Smooth muscle cell (in vitro differentiated cells): ENCODE measurements around the gene PRPF8. TPM values are rescaled to one million over a fixed set of nuclear protein-coding genes. Genes with fewer than 3 reads are reported as not detected.

Source experiments
- DNase-seq: peaks from one replicate; lab custom pipeline; 2025; ENCODE audit not compliant: unreplicated experiment; lab: John Stamatoyannopoulos, UW
- H2AFZ ChIP-seq: fragments of 200-600 bp; sonication (generic); 2 replicates; pipeline ENCODE4 v1.6.0; 2016; ENCODE audit warnings: antibody characterized with exemption, low read depth, mild to moderate bottlenecking
- H3F3A ChIP-seq: fragments of 200-600 bp; sonication (generic); 2 replicates; pipeline ENCODE4 v1.6.0; 2017; ENCODE audit warnings: antibody characterized with exemption, low read depth
- H3K27ac ChIP-seq: fragments of 200-600 bp; sonication (generic); 2 replicates; pipeline ENCODE4 v1.5.1; 2016; ENCODE audit warnings: low read depth, mild to moderate bottlenecking
- H3K27me3 ChIP-seq: fragments of 200-600 bp; sonication (generic); 2 replicates; pipeline ENCODE4 v1.6.1; 2016; ENCODE audit warnings: low read depth, mild to moderate bottlenecking
- H3K36me3 ChIP-seq: fragments of 200-600 bp; sonication (generic); 2 replicates; pipeline ENCODE4 v1.5.1; 2016; ENCODE audit warnings: low read depth
- H3K4me1 ChIP-seq: fragments of 200-600 bp; sonication (generic); 2 replicates; pipeline ENCODE4 v1.5.1; 2016; ENCODE audit warnings: low read depth
- H3K4me2 ChIP-seq: fragments of 200-600 bp; sonication (generic); 2 replicates; pipeline ENCODE4 v1.6.0; 2016; ENCODE audit warnings: mild to moderate bottlenecking
- H3K4me3 ChIP-seq: fragments of 200-600 bp; sonication (generic); 2 replicates; pipeline ENCODE4 v1.5.1; 2016; ENCODE audit warnings: mild to moderate bottlenecking
- H3K79me2 ChIP-seq: fragments of 200-600 bp; sonication (generic); 2 replicates; pipeline ENCODE4 v1.6.0; 2016; ENCODE audit warnings: low read depth, mild to moderate bottlenecking
- H3K9ac ChIP-seq: fragments of 200-600 bp; sonication (generic); 2 replicates; pipeline ENCODE4 v1.6.0; 2016; ENCODE audit warnings: low read depth
- H3K9me3 ChIP-seq: fragments of 200-600 bp; sonication (generic); replicated peaks from 2 replicates; pipeline ENCODE4 v1.5.1; 2016; ENCODE audit warnings: low read depth
- H4K20me1 ChIP-seq: fragments of 200-600 bp; sonication (generic); 2 replicates; pipeline ENCODE4 v1.6.0; 2016; ENCODE audit warnings: low read depth
- WGBS: methylation state at CpG from one replicate; pipeline ENCODE4 v1.1.7; 2016; ENCODE audit warnings: low lambda C conversion rate; 5-methylcytosine and 5-hydroxymethylcytosine counted together
- polyA plus RNA-seq: library from polyadenylated mRNA; unstranded; fragments of >200 nt; fragmentation: Nextera tagmentation; extraction: Ambion mirVana; gene quantifications from 2 replicates; pipeline ENCODE4 v1.2.1, GENCODE V29; 2016
- total RNA-seq: library from RNA; depleted of rRNA; stranded (reverse); fragments of >200 nt; gene quantifications from 2 replicates; pipeline ENCODE4 v1.2.3, GENCODE V29; 2014
- TF ChIP-seq, protein P1 (sequence below): fragments of 200-600 bp; sonication (generic); IDR thresholded peaks from 2 replicates; pipeline ENCODE4 v1.5.1; 2017; ENCODE audit warnings: borderline replicate concordance, mild to moderate bottlenecking, antibody characterized with exemption; ENCODE audit not compliant: insufficient read depth, poor library complexity, severe bottlenecking

The PRPF8 gene
- total and polyA plus RNA-seq, 2 experiments from 2014 or later: 99.7 to 129 TPM

DNA sequence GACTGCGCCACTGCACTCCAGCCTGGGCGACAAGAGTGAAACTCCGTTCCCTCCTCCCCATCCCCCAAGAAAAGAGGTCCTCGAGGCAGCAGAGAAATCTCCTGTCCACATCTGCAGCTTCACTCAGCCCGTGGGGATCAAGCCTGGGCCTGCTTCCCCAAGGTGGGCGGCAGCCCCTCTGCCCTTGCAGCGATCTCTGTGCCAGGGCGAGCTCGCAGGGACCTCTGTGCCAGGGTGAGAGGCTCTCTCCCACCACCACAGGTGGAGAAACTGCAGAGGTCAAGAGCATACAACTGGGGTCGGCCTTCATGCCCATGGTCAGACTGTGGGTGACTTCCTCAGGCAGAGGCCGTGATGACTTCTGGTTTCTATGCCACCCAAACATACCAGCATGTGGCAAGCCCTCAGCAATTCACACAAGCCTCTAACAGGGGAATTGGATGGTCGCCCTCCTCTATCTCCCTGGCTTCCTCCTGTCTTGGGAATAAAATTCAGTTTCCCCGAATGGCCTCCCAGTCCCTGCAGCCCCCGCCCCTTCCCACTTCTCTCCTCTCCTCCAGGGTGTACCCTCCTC lies 61.5 kb downstream of the PRPF8 start:
- Histone ChIP-seq H3K27ac (no peak overlapping the region), H3K4me2 (no peak overlapping the region), H2AFZ (no peak overlapping the region), H4K20me1 (no peaks in the 10 kb centered on the region), H3K9ac (no peak overlapping the region), H3F3A (no peaks in the 10 kb centered on the region), H3K79me2 (no peaks in the 10 kb centered on the region), H3K4me1 (peaks cover 25% of the 10 kb centered on the region), H3K4me3 (no peak overlapping the region), H3K27me3 (no peaks in the 10 kb centered on the region), H3K9me3 (no peaks in the 10 kb centered on the region), H3K36me3 (no peaks in the 10 kb centered on the region)
- TF ChIP-seq, protein P1, sequence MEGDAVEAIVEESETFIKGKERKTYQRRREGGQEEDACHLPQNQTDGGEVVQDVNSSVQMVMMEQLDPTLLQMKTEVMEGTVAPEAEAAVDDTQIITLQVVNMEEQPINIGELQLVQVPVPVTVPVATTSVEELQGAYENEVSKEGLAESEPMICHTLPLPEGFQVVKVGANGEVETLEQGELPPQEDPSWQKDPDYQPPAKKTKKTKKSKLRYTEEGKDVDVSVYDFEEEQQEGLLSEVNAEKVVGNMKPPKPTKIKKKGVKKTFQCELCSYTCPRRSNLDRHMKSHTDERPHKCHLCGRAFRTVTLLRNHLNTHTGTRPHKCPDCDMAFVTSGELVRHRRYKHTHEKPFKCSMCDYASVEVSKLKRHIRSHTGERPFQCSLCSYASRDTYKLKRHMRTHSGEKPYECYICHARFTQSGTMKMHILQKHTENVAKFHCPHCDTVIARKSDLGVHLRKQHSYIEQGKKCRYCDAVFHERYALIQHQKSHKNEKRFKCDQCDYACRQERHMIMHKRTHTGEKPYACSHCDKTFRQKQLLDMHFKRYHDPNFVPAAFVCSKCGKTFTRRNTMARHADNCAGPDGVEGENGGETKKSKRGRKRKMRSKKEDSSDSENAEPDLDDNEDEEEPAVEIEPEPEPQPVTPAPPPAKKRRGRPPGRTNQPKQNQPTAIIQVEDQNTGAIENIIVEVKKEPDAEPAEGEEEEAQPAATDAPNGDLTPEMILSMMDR: no peak
- 95% methylated on average over 14 of the region's 14 CpGs for WGBS
- DNase-seq: no peak

DNA sequence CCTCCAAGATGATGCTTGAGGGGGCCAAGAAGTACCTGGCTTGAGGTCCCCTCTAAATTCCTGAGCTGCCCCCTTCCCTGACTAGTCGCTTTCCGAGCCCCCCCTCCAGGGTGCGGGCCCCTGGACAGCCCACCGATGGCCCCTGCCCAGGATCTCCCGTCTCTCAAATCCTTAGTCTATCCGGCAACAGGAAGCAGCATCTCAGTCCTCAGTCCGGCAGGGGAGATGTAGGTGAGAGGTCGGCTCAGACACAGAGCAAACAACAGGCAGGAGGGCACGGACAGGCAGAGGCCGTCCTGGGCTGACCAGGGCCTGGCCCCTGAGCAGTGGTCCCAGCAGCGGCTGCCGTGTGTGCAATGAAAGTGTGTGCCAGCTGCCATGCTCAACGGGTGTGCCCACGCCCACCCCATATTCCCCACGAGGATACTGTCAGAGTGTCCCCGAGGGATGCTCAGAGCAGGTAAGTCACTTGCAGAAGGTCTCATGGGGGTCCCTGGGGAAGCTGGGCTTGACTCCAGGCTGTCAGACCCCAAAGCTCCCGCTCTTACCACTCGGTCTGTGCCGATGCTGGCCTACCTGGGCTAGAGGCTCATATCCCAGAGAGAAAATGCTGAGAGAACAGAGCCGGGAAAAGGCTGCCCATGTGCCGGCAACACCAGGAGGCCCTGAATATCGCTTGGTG lies 63.3 kb downstream of the PRPF8 start:
- DNase-seq: no peak
- TF ChIP-seq, protein P1: no peak
- Histone ChIP-seq H3K4me2 (no peak overlapping the region), H3K9ac (no peak overlapping the region), H4K20me1 (no peaks in the 10 kb centered on the region), H3K4me3 (no peak overlapping the region), H3K27me3 (no peaks in the 10 kb centered on the region), H3K36me3 (no peaks in the 10 kb centered on the region), H3K79me2 (no peaks in the 10 kb centered on the region), H3K9me3 (no peaks in the 10 kb centered on the region), H3F3A (no peaks in the 10 kb centered on the region), H2AFZ (no peak overlapping the region), H3K4me1 (peaks cover 14% of the 10 kb centered on the region), H3K27ac (no peak overlapping the region)
- 90% methylated on average over 22 of the region's 22 CpGs for WGBS

DNA sequence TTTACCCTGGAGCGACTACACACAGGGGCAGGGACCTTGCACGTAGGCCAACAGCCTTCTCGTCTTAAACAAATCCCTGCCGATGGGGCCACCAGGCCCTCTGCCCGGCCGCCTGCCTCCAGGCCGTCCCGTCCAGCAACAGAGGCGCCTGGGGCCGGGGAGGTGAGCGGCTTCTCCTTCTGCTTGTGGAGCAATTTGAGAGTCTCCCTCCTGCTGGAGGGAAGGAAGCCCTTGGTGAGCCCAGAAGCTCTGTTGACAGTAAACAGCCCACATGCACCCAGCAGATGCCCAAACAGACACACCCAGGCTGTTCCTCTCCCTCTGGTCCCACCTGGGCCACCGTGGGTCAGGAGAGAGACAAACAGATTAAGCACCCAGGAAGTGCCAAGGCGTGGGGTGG lies 64.2 kb downstream of the PRPF8 start:
- Histone ChIP-seq H3K36me3 (no peaks in the 10 kb centered on the region), H3K27ac (no peak overlapping the region), H3F3A (no peaks in the 10 kb centered on the region), H3K4me2 (no peak overlapping the region), H3K9ac (no peak overlapping the region), H3K79me2 (no peaks in the 10 kb centered on the region), H3K4me3 (no peak overlapping the region), H3K27me3 (no peaks in the 10 kb centered on the region), H3K4me1 (peaks cover 5% of the 10 kb centered on the region), H3K9me3 (no peaks in the 10 kb centered on the region), H2AFZ (no peak overlapping the region), H4K20me1 (no peaks in the 10 kb centered on the region)
- TF ChIP-seq, protein P1: no peak
- DNase-seq: no peak
- 79% methylated on average over 13 of the region's 13 CpGs for WGBS
